ENCODE results near the gene SIX1. TPM values are rescaled to one million over a fixed set of nuclear protein-coding genes. Genes with fewer than 3 reads are reported as not detected.

The SIX1 gene
- total RNA-seq, 2 donors from 2014 or later, result 0.13 TPM; not detected in 1

DNA sequence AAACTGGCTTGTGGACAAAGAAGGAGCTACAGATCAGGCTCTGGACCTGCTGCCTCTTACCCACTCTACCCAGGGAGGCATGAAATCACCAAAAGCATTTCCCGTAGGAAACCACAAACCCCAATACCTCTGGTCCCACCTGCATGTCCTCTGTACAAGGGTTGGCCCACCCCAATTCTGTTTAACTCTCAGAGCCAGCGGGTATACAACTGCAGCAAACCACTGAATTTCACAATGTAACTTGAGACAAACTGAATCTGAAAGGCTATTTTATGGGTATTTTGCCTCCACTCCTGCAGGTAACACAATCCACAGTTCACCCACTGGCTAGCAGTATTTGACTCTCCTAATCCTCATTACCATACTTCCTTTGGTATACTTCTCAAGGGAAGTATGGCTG, 16.5 kb downstream of the SIX1 start:
- H3K9me3 ChIP-seq (ENCODE audit: control insufficient read depth, low read length), result no peaks in the 10 kb centered on the region
- WGBS, 2 experiments (ENCODE audit: insufficient coverage in 1 of 2, insufficient read length in 1 of 2), result 63 to 70% methylated on average over 2 of the region's 2 CpGs

DNA sequence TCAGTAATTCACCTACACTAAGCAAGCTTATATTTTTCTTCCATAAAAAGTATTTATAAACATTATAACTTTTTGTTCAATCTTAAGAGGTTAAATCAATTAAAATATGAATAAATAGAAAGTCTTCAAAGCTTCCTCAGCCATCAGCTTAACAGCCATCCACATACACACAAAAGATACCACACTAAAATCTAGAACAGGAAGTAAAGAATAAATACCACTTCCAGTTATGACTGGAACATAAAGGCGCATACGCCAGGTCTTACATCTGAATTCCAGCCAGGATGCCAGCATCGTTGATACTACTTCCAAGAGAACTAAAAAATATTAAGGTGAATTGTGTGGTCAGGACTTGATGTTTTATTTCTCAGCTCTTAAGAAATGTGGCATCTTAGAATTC, 17.0 kb downstream of the SIX1 start:
- Mint-ChIP-seq H3K9me3 (no peaks in the 10 kb centered on the region), H3K4me3 (no peak overlapping the region), H3K27me3 (ENCODE audit: insufficient read depth) (peaks cover 63% of the 10 kb centered on the region), H3K4me1 (peaks cover 18% of the 10 kb centered on the region), H3K36me3 (ENCODE audit: low read depth) (no peaks in the 10 kb centered on the region), H3K27ac (no peak overlapping the region)
- DNase-seq, result no peak
- Histone ChIP-seq H3K27ac (ENCODE audit: low read depth, low read length) (no peak overlapping the region), H3K27me3 (ENCODE audit: control insufficient read depth, insufficient read depth, low read length, poor library complexity, severe bottlenecking) (peaks cover 67% of the 10 kb centered on the region), H3K36me3 (ENCODE audit: control insufficient read depth, insufficient read depth, low read length) (no peaks in the 10 kb centered on the region), H3K9me3 (ENCODE audit: control insufficient read depth, low read length) (no peaks in the 10 kb centered on the region), H3K9ac (ENCODE audit: extremely low read depth, low read length, poor library complexity, severe bottlenecking) (no peak overlapping the region), H3K4me3 (ENCODE audit: low read length) (no peak overlapping the region), H3K4me1 (ENCODE audit: control insufficient read depth, insufficient read depth, low read length) (peaks cover 8% of the 10 kb centered on the region)
- 86 to 87% methylated on average over 3 of the region's 3 CpGs for WGBS, 2 experiments (ENCODE audit: insufficient coverage in 1 of 2, insufficient read length in 1 of 2)
- TF ChIP-seq, protein P1, sequence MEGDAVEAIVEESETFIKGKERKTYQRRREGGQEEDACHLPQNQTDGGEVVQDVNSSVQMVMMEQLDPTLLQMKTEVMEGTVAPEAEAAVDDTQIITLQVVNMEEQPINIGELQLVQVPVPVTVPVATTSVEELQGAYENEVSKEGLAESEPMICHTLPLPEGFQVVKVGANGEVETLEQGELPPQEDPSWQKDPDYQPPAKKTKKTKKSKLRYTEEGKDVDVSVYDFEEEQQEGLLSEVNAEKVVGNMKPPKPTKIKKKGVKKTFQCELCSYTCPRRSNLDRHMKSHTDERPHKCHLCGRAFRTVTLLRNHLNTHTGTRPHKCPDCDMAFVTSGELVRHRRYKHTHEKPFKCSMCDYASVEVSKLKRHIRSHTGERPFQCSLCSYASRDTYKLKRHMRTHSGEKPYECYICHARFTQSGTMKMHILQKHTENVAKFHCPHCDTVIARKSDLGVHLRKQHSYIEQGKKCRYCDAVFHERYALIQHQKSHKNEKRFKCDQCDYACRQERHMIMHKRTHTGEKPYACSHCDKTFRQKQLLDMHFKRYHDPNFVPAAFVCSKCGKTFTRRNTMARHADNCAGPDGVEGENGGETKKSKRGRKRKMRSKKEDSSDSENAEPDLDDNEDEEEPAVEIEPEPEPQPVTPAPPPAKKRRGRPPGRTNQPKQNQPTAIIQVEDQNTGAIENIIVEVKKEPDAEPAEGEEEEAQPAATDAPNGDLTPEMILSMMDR (conservative IDR thresholded peaks at IDR 0.05), result no peak

More for the DNA sequence above, 16.5 kb downstream of the SIX1 start:
- no peaks in the 10 kb centered on the region for H3K9me3 Mint-ChIP-seq
- H3K4me3 ChIP-seq (ENCODE audit: low read length), result no peak overlapping the region
- H3K4me1 Mint-ChIP-seq, result peaks cover 18% of the 10 kb centered on the region
- no peaks in the 10 kb centered on the region for H3K36me3 Mint-ChIP-seq (ENCODE audit: low read depth)
- no peaks in the 10 kb centered on the region for H3K36me3 ChIP-seq (ENCODE audit: control insufficient read depth, insufficient read depth, low read length)
- H3K27ac ChIP-seq (ENCODE audit: low read depth, low read length), result no peak overlapping the region
- DNase-seq, result no peak
- no peak overlapping the region for H3K9ac ChIP-seq (ENCODE audit: extremely low read depth, low read length, poor library complexity, severe bottlenecking)
- no peak overlapping the region for H3K27ac Mint-ChIP-seq
- H3K4me3 Mint-ChIP-seq, result no peak overlapping the region
- H3K27me3 Mint-ChIP-seq (ENCODE audit: insufficient read depth), result peaks cover 65% of the 10 kb centered on the region
- peaks cover 8% of the 10 kb centered on the region for H3K4me1 ChIP-seq (ENCODE audit: control insufficient read depth, insufficient read depth, low read length)
- peaks cover 71% of the 10 kb centered on the region for H3K27me3 ChIP-seq (ENCODE audit: control insufficient read depth, insufficient read depth, low read length, poor library complexity, severe bottlenecking)
- TF ChIP-seq, protein P1 (conservative IDR thresholded peaks at IDR 0.05), result no peak

DNA sequence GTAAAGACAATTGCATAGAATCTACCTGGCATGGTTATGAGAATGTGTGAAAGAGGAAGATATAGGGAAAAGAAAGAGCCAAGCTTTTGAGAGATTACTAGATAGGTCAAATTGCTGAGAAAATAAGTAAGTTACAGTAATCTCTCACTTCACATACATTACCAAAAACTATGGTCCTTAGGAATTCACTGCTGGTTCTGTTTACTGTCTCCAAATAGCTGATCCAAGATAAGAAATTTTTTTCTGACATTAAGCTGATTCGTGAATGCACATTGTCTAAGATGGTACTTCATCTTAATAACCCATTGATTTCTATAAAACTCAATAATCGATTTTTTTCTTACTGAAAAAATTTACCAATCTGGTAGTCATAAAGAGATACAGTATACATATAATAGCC, 17.4 kb downstream of the SIX1 start:
- no peak overlapping the region for H3K4me3 Mint-ChIP-seq
- H3K4me1 Mint-ChIP-seq, result peaks cover 16% of the 10 kb centered on the region
- 96% methylated on average over 2 of the region's 2 CpGs; no CpG with 5 or more reads in 1 of the 2 experiments for WGBS, 2 experiments (ENCODE audit: insufficient coverage in 1 of 2, insufficient read length in 1 of 2)
- no peaks in the 10 kb centered on the region for H3K9me3 Mint-ChIP-seq
- no peak overlapping the region for H3K9ac ChIP-seq (ENCODE audit: extremely low read depth, low read length, poor library complexity, severe bottlenecking)
- no peaks in the 10 kb centered on the region for H3K9me3 ChIP-seq (ENCODE audit: control insufficient read depth, low read length)
- no peaks in the 10 kb centered on the region for H3K36me3 Mint-ChIP-seq (ENCODE audit: low read depth)
- no peak overlapping the region for H3K4me3 ChIP-seq (ENCODE audit: low read length)
- H3K27me3 ChIP-seq (ENCODE audit: control insufficient read depth, insufficient read depth, low read length, poor library complexity, severe bottlenecking), result peaks cover 63% of the 10 kb centered on the region
- H3K4me1 ChIP-seq (ENCODE audit: control insufficient read depth, insufficient read depth, low read length), result peaks cover 8% of the 10 kb centered on the region
- H3K27ac ChIP-seq (ENCODE audit: low read depth, low read length), result no peak overlapping the region
- no peaks in the 10 kb centered on the region for H3K36me3 ChIP-seq (ENCODE audit: control insufficient read depth, insufficient read depth, low read length)
- DNase-seq, result no peak
- H3K27me3 Mint-ChIP-seq (ENCODE audit: insufficient read depth), result peaks cover 63% of the 10 kb centered on the region
- H3K27ac Mint-ChIP-seq, result no peak overlapping the region
- TF ChIP-seq, protein P1 (conservative IDR thresholded peaks at IDR 0.05), result no peak

All from endodermal cell (in vitro differentiated cells).